Transverse colon (tissue), 4 donors: ENCODE results near the gene UBASH3B. TPM values are rescaled to one million over a fixed set of nuclear protein-coding genes. Genes with fewer than 3 reads are reported as not detected.

ENCODE experiments used
- DNase-seq: peaks from one replicate; pipeline ENCODE4 v3.0.0-alpha.2; 2019
- H3K27ac ChIP-seq, 4 donors: fragments of 200-600 bp; sonication (generic); 2 replicates each; pipeline ENCODE4 v1.5.1; 2016 to 2018; ENCODE audit warnings: inconsistent platforms in 4 of 4
- H3K27me3 ChIP-seq: fragments of 200-600 bp; sonication (generic); 2 replicates; pipeline ENCODE4 v1.5.1; 2017; ENCODE audit warnings: inconsistent platforms
- H3K36me3 ChIP-seq, 4 donors: fragments of 200-600 bp; sonication (generic); 2 replicates each; pipeline ENCODE4 v1.5.1; 2017 to 2019; ENCODE audit warnings: inconsistent platforms in 4 of 4
- H3K4me1 ChIP-seq, 4 donors: fragments of 200-600 bp; sonication (generic); 2 replicates each; pipeline ENCODE4 v1.5.1; 2017 to 2020; ENCODE audit warnings: inconsistent platforms in 4 of 4
- H3K4me3 ChIP-seq, 4 donors: fragments of 200-600 bp; sonication (generic); 1 replicate in 1 of 4; 2 replicates in 3 of 4; pipeline versions ENCODE4 v1.5.1 to v1.6.1; 2017 to 2019; ENCODE audit warnings: inconsistent platforms in 4 of 4
- H3K9me3 ChIP-seq, 2 donors: fragments of 200-600 bp; sonication (generic); 2 replicates each; pipeline ENCODE4 v1.5.1; 2017 to 2019; ENCODE audit warnings: inconsistent platforms in 2 of 2
- CTCF ChIP-seq, 5 experiments: fragments of 200-600 bp in 3 of 5; fragments of 450-650 bp in 2 of 5; sonication (generic) in 3 of 5; IDR thresholded peaks; 1 replicate in 2 of 5; 2 replicates in 3 of 5; pipeline ENCODE4 v1.5.1; 2016 to 2017; ENCODE audit warnings: antibody characterized with exemption in 5 of 5, inconsistent platforms in 3 of 5, mild to moderate bottlenecking in 2 of 5, moderate library complexity in 1 of 5
- EP300 ChIP-seq: sonication (generic); formaldehyde crosslinking; IDR thresholded peaks from one replicate; pipeline ENCODE4 v1.6.1; 2017; ENCODE audit warnings: antibody characterized with exemption, low read depth
- POLR2A ChIP-seq: fragments of 450-650 bp; IDR thresholded peaks from one replicate; pipeline ENCODE4 v1.6.1; 2016; ENCODE audit warnings: antibody characterized with exemption, mild to moderate bottlenecking, moderate library complexity
- POLR2AphosphoS5 ChIP-seq, 3 donors: sonication (generic); formaldehyde crosslinking; IDR thresholded peaks; one replicate each; pipeline ENCODE4 v1.6.1; 2016; ENCODE audit warnings: antibody characterized with exemption in 3 of 3
- WGBS, 2 donors: methylation state at CpG; one replicate each; pipeline ENCODE4 v1.1.5; 2018; ENCODE audit warnings: low coverage in 1 of 2; 5-methylcytosine and 5-hydroxymethylcytosine counted together
- in situ Hi-C, 4 donors: fragments of 200-750 bp; cut with MboI; loops; one replicate each; pipeline versions ENCODE4 v1.15.0 to v1.15.1; 2017; ENCODE audit warnings: low sequenced_read_pairs in 3 of 4, low pct_ligation_motif_present in 1 of 4, low pct_unique_long_range_greater_than_20kb in 1 of 4
- intact Hi-C: fragments of 100-400 bp; cut with DNase I; formaldehyde crosslinking; loops from one replicate; pipeline ENCODE4 v1.15.1; 2023; ENCODE audit warnings: low total_unique reads
- total RNA-seq, 4 donors: library from RNA; depleted of rRNA; stranded (reverse); fragments of >200 nt; gene quantifications; one replicate each; pipeline ENCODE4 v1.1.0, GENCODE V29; 2016

The UBASH3B gene
- total RNA-seq, 4 donors from 2014 or later = 2.0 to 101 (median 17.0) TPM

- WGBS, 2 donors = 79 to 89% methylated on average over 4 to 7 of the region's 7 CpGs
- TF ChIP-seq POLR2AphosphoS5 (IDR thresholded peaks at IDR 0.05) = no peak
- TF ChIP-seq POLR2A = no peak
- no peak for TF ChIP-seq CTCF (IDR thresholded peaks at IDR 0.05)
- no peak for TF ChIP-seq EP300
- Histone ChIP-seq H3K27me3 (peaks cover 3% of the 10 kb centered on the region), H3K4me1 (peaks cover 0 to 22% (median 7%) of the 10 kb centered on the region in 4 donors), H3K4me3 (no peak overlapping the region), H3K9me3 (no peaks in the 10 kb centered on the region), H3K27ac (no peak overlapping the region), H3K36me3 (no peaks in the 10 kb centered on the region)
- in situ Hi-C loops = no loop called here
- intact Hi-C loops = no loop called here
- no peak for DNase-seq
These were observed 5.8 kb downstream of the UBASH3B start for GRCh38 chr11:122661182-122661945.

- in situ Hi-C loops (no loop called here), intact Hi-C loops (no loop called here)
- DNase-seq = no peak
- no peak overlapping the region for H3K4me3 ChIP-seq
- H3K36me3 ChIP-seq = no peaks in the 10 kb centered on the region
- 92 to 96% methylated on average over 12 to 13 of the region's 13 CpGs for WGBS, 2 donors
- H3K9me3 ChIP-seq = no peaks in the 10 kb centered on the region
- peaks cover 0 to 14% (median 0%) of the 10 kb centered on the region in 4 donors for H3K4me1 ChIP-seq
- H3K27ac ChIP-seq = no peak overlapping the region
- H3K27me3 ChIP-seq = no peaks in the 10 kb centered on the region
- TF ChIP-seq POLR2A = no peak
- no peak for TF ChIP-seq CTCF (IDR thresholded peaks at IDR 0.05)
- no peak for TF ChIP-seq POLR2AphosphoS5 (IDR thresholded peaks at IDR 0.05)
- TF ChIP-seq EP300 = no peak
These were observed 7.7 kb downstream of the UBASH3B start for GRCh38 chr11:122663056-122663740.

- no peak for TF ChIP-seq POLR2A
- no peak for TF ChIP-seq CTCF (IDR thresholded peaks at IDR 0.05)
- no peak for TF ChIP-seq POLR2AphosphoS5 (IDR thresholded peaks at IDR 0.05)
- TF ChIP-seq EP300 = no peak
- Histone ChIP-seq H3K36me3 (no peaks in the 10 kb centered on the region), H3K9me3 (no peaks in the 10 kb centered on the region), H3K27ac (no peak overlapping the region), H3K27me3 (no peaks in the 10 kb centered on the region), H3K4me3 (no peak overlapping the region), H3K4me1 (peaks cover 0 to 20% (median 2%) of the 10 kb centered on the region in 4 donors)
- intact Hi-C loops (no loop called here), in situ Hi-C loops (no loop called here)
- no peak for DNase-seq
- 69 to 80% methylated on average over 1 to 4 of the region's 4 CpGs for WGBS, 2 donors
These were observed 8.2 kb downstream of the UBASH3B start for GRCh38 chr11:122663764-122664163.

- Histone ChIP-seq H3K4me1 (peaks cover 0 to 22% (median 2%) of the 10 kb centered on the region in 4 donors), H3K36me3 (no peaks in the 10 kb centered on the region), H3K27me3 (no peaks in the 10 kb centered on the region), H3K4me3 (no peak overlapping the region), H3K27ac (no peak overlapping the region), H3K9me3 (no peaks in the 10 kb centered on the region)
- in situ Hi-C loops (no loop called here), intact Hi-C loops (no loop called here)
- TF ChIP-seq CTCF (IDR thresholded peaks at IDR 0.05) (no peak), POLR2AphosphoS5 (IDR thresholded peaks at IDR 0.05) (no peak), EP300 (no peak), POLR2A (no peak)
- WGBS, 2 donors = 95 to 100% methylated on average over 1 of the region's 1 CpG
- DNase-seq = no peak
These were observed 8.7 kb downstream of the UBASH3B start for GRCh38 chr11:122664188-122664587.
